ENCODE measurements around the gene EXOC4. TPM values are rescaled to one million over a fixed set of nuclear protein-coding genes. Genes with fewer than 3 reads are reported as not detected.

EXOC4 gene
- total RNA-seq, 4 donors from 2014 or later = 60.0 to 187 (median 80.1) TPM

DNA sequence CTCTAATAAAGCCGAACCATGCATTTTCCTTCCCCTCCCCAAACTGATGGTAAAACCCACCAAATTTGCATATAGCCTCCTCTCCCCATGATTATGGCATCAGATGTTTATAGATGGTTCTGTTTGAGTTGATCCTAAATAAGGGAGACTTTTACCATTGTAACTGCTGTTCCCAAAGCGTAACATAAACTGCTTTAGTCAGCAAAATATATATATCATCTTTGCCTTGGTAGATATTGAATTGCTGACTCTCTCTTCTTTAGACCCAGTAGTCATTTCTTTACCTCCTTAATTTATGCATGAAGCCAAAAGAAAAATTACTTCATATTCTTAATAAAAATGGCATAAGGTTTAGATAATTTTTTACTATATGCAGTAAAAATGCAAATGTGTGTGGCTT, 788.1 kb downstream of the EXOC4 start:
- Histone ChIP-seq H3K27me3 (no peaks in the 10 kb centered on the region), H3K9me3 (no peaks in the 10 kb centered on the region), H3K4me1 (no peaks in the 10 kb centered on the region), H3K4me3 (no peak overlapping the region), H3K27ac (no peak overlapping the region), H3K36me3 (no peaks in the 10 kb centered on the region)
- WGBS = 98% methylated on average over 2 of the region's 2 CpGs
- TF ChIP-seq POLR2AphosphoS5 (IDR thresholded peaks at IDR 0.05) (no peak), POLR2A (IDR thresholded peaks at IDR 0.05) (no peak), EP300 (IDR thresholded peaks at IDR 0.05) (no peak)
- TF ChIP-seq, protein P1, sequence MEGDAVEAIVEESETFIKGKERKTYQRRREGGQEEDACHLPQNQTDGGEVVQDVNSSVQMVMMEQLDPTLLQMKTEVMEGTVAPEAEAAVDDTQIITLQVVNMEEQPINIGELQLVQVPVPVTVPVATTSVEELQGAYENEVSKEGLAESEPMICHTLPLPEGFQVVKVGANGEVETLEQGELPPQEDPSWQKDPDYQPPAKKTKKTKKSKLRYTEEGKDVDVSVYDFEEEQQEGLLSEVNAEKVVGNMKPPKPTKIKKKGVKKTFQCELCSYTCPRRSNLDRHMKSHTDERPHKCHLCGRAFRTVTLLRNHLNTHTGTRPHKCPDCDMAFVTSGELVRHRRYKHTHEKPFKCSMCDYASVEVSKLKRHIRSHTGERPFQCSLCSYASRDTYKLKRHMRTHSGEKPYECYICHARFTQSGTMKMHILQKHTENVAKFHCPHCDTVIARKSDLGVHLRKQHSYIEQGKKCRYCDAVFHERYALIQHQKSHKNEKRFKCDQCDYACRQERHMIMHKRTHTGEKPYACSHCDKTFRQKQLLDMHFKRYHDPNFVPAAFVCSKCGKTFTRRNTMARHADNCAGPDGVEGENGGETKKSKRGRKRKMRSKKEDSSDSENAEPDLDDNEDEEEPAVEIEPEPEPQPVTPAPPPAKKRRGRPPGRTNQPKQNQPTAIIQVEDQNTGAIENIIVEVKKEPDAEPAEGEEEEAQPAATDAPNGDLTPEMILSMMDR (IDR thresholded peaks at IDR 0.05) = no peak
- no peak for DNase-seq (ENCODE audit: low spot score in 2 of 2)

DNA sequence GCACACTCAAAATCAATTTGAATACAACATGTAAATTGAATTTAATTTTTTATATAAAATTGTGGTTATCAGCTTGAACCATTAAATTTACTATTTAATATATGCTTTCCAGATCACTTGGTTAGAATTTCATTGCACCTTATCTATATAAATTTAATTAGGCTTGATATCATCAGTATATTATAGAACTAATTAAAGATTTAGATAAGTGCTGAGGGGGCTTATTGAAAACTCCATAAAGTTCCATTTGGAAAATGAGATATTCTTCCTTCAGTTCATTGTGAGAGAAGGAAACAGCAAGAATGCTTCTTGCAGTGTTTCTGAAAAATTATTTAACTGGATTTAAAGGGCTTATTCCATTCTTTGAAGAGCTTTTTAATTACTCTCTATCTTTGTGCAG, 788.6 kb downstream of the EXOC4 start:
- H3K4me1 ChIP-seq = no peaks in the 10 kb centered on the region
- no peaks in the 10 kb centered on the region for H3K9me3 ChIP-seq
- H3K27ac ChIP-seq = no peak overlapping the region
- TF ChIP-seq POLR2A (IDR thresholded peaks at IDR 0.05) = no peak
- TF ChIP-seq POLR2AphosphoS5 (IDR thresholded peaks at IDR 0.05) = no peak
- TF ChIP-seq, protein P1 (IDR thresholded peaks at IDR 0.05) = no peak
- no peak for TF ChIP-seq EP300 (IDR thresholded peaks at IDR 0.05)
- H3K27me3 ChIP-seq = no peaks in the 10 kb centered on the region
- no peak overlapping the region for H3K4me3 ChIP-seq
- no peaks in the 10 kb centered on the region for H3K36me3 ChIP-seq
- no peak for DNase-seq (ENCODE audit: low spot score in 2 of 2)

DNA sequence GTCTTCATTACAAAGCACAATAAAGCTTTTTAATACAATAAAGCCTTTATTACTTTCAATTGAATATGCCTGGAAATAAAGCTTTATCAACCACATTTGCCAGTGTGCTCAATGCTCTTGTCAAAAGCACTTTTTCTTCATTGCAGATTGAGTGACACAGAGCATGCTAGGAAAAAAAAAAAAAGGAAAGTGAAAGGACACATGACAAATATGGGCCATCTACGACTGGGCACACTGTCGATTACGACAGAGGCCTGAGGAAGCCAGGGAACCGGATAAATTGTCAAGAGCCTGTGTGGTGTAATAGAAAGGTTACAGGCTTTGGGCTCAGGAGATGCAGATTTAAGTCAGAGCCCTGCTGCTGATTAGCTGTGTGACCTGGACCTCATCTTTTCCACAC, 789.4 kb downstream of the EXOC4 start:
- 57% methylated on average over 4 of the region's 4 CpGs for WGBS
- no peaks in the 10 kb centered on the region for H3K36me3 ChIP-seq

DNA sequence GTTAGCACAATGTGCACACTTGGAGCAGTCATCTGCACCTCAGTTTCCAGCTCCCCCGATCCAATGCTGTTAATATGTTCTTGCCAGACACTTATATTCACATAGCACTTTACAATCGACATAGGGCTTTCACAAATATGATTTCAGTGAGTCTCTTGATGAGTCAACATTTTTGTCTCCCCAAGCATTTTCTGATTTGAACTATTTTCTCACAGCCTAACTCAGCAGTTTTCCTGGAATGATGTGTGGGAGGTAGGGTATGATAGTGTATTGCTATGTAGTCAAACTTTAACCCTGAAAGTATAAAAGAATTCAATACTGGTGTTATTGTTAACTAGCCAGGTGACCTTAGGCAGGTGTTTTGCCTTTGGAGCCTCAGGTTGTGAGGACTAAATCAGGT, 791.8 kb downstream of the EXOC4 start:
- H3K4me3 ChIP-seq = no peak overlapping the region
- H3K27ac ChIP-seq = no peak overlapping the region
- TF ChIP-seq, protein P1 (IDR thresholded peaks at IDR 0.05) = no peak
- TF ChIP-seq POLR2A (IDR thresholded peaks at IDR 0.05) = no peak
- TF ChIP-seq POLR2AphosphoS5 (IDR thresholded peaks at IDR 0.05) = no peak
- TF ChIP-seq EP300 (IDR thresholded peaks at IDR 0.05) = no peak
- H3K4me1 ChIP-seq = no peaks in the 10 kb centered on the region
- 85% methylated on average over 2 of the region's 2 CpGs for WGBS
- H3K36me3 ChIP-seq = no peaks in the 10 kb centered on the region
- H3K27me3 ChIP-seq = no peaks in the 10 kb centered on the region
- H3K9me3 ChIP-seq = no peaks in the 10 kb centered on the region
- DNase-seq (ENCODE audit: low spot score in 2 of 2) = no peak

More for the DNA sequence above, 789.4 kb downstream of the EXOC4 start:
- TF ChIP-seq EP300 (IDR thresholded peaks at IDR 0.05) = no peak
- no peak for TF ChIP-seq POLR2AphosphoS5 (IDR thresholded peaks at IDR 0.05)
- no peaks in the 10 kb centered on the region for H3K4me1 ChIP-seq
- no peak overlapping the region for H3K27ac ChIP-seq
- H3K9me3 ChIP-seq = no peaks in the 10 kb centered on the region
- H3K4me3 ChIP-seq = no peak overlapping the region
- no peaks in the 10 kb centered on the region for H3K27me3 ChIP-seq
- DNase-seq (ENCODE audit: low spot score in 2 of 2) = no peak

DNA sequence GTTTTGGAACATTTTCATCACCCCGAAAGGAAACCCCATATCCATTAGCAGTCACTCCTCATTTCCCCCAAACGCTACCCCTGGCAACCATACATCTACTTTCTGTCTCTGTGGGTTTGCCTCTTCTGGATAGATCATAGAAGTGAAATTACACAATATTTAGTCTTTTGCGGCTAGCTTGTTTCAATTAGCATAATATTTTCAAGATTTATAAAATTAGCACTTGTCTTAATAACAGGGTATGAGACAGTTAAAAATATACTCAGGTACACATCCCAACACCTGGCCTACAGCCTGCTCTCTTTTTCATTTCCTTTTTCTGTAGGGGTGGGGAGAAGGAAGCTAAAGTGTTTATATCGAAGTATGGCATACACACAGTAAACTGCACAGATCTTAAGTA, 792.8 kb downstream of the EXOC4 start:
- no peak for TF ChIP-seq EP300 (IDR thresholded peaks at IDR 0.05)
- no peak for TF ChIP-seq POLR2AphosphoS5 (IDR thresholded peaks at IDR 0.05)
- no peak for TF ChIP-seq POLR2A (IDR thresholded peaks at IDR 0.05)
- TF ChIP-seq, protein P1 (IDR thresholded peaks at IDR 0.05) = no peak
- no peaks in the 10 kb centered on the region for H3K4me1 ChIP-seq
- H3K27me3 ChIP-seq = no peaks in the 10 kb centered on the region
- H3K36me3 ChIP-seq = no peaks in the 10 kb centered on the region
- no peaks in the 10 kb centered on the region for H3K9me3 ChIP-seq
- no peak for DNase-seq (ENCODE audit: low spot score in 2 of 2)
- no peak overlapping the region for H3K27ac ChIP-seq
- no peak overlapping the region for H3K4me3 ChIP-seq
- WGBS = 93% methylated on average over 4 of the region's 4 CpGs

DNA sequence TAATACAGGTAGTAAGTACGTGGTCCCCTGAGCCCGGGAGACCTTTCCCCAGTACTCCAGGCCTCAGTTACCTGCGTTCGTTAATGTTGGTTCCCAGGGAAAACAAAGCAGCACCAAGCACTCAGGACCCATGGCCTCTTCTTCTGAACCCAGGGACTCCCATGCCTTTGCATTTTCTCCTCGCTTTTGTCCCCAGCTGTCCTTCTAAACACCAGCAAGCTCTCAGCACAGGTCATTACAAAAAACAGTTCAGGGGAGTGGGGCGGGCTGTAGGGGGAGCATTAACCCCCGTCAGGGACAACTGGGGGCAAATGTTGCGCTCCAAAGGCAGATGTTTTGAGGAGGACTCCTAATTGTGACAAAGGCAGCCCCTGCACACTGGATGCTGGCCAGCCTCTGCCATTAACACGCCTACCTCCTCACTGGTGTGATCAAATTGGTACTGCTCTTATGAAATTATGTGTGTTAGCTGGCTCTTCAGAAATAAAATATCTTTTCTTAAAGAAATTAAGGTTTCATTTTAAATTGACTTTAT, 793.8 kb downstream of the EXOC4 start:
- Histone ChIP-seq H3K4me1 (no peaks in the 10 kb centered on the region), H3K36me3 (no peaks in the 10 kb centered on the region), H3K4me3 (no peak overlapping the region), H3K27me3 (no peaks in the 10 kb centered on the region), H3K9me3 (no peaks in the 10 kb centered on the region), H3K27ac (no peak overlapping the region)
- 94% methylated on average over 9 of the region's 9 CpGs for WGBS
- TF ChIP-seq POLR2AphosphoS5 (IDR thresholded peaks at IDR 0.05) = no peak
- TF ChIP-seq EP300 (IDR thresholded peaks at IDR 0.05) = no peak
- TF ChIP-seq, protein P1 (IDR thresholded peaks at IDR 0.05) = no peak
- no peak for TF ChIP-seq POLR2A (IDR thresholded peaks at IDR 0.05)
- DNase-seq (ENCODE audit: low spot score in 2 of 2) = no peak
